Measurements from ENCODE around the gene OTULIN. TPM values are rescaled to one million over a fixed set of nuclear protein-coding genes. Genes with fewer than 3 reads are reported as not detected.

The OTULIN gene
- total and polyA plus RNA-seq, 4 donors = 8.6 to 44.4 (median 12.1) TPM

- H3K4me3 ChIP-seq (ENCODE audit: low read depth in 1 of 3, low read length in 3 of 3) = no peak overlapping the region
- DNase-seq (ENCODE audit: low spot score) = no peak
- WGBS = 83% methylated on average over 5 of the region's 5 CpGs
- no peaks in the 10 kb centered on the region for H3K27me3 ChIP-seq (ENCODE audit: control insufficient read depth in 4 of 4, insufficient read depth in 4 of 4, low read length in 3 of 4)
- TF ChIP-seq TAF1 (conservative IDR thresholded peaks at IDR 0.05) (no peak), YY1 (IDR thresholded peaks at IDR 0.05) (no peak), RXRA (IDR thresholded peaks at IDR 0.05) (no peak), HNF4G (IDR thresholded peaks at IDR 0.05) (no peak), ATF3 (IDR thresholded peaks at IDR 0.05) (no peak), RAD21 (IDR thresholded peaks at IDR 0.05) (no peak), SP1 (IDR thresholded peaks at IDR 0.05) (no peak), JUND (IDR thresholded peaks at IDR 0.05) (no peak), FOXA2 (IDR thresholded peaks at IDR 0.05) (no peak), ZBTB33 (IDR thresholded peaks at IDR 0.05) (no peak), GABPA (IDR thresholded peaks at IDR 0.05 in 1 of 2, conservative IDR thresholded peaks at IDR 0.05 in 1 of 2) (no peak), NR2F2 (IDR thresholded peaks at IDR 0.05) (no peak)
- peaks cover 11 to 34% (median 22%) of the 10 kb centered on the region in 4 donors for H3K36me3 ChIP-seq (ENCODE audit: control insufficient read depth in 4 of 4, insufficient read depth in 3 of 4, low read depth in 1 of 4, low read length in 3 of 4)
- peaks cover 1 to 25% (median 3%) of the 10 kb centered on the region in 4 donors for H3K4me1 ChIP-seq (ENCODE audit: control insufficient read depth in 4 of 4, insufficient read depth in 4 of 4, low read length in 3 of 4)
- H3K27ac ChIP-seq (ENCODE audit: low read depth in 1 of 2, low read length in 2 of 2) = no peak overlapping the region
- no peak overlapping the region for H3K9ac ChIP-seq (ENCODE audit: low read depth in 1 of 2, low read length in 2 of 2)
- no peaks in the 10 kb centered on the region for H3K9me3 ChIP-seq (ENCODE audit: control insufficient read depth in 4 of 4, low read length in 3 of 4)
Observed at GRCh38 chr5:14678773-14679334, 14.3 kb downstream of the OTULIN start.

GRCh38 chr5:14679595-14679994 lies 15.1 kb downstream of the OTULIN start:
- Histone ChIP-seq H3K9ac (ENCODE audit: low read depth in 1 of 2, low read length in 2 of 2) (no peak overlapping the region), H3K4me1 (ENCODE audit: control insufficient read depth in 4 of 4, insufficient read depth in 4 of 4, low read length in 3 of 4) (peaks cover 1 to 33% (median 11%) of the 10 kb centered on the region in 4 donors), H3K27ac (ENCODE audit: low read depth in 1 of 2, low read length in 2 of 2) (no peak overlapping the region), H3K9me3 (ENCODE audit: control insufficient read depth in 4 of 4, low read length in 3 of 4) (no peaks in the 10 kb centered on the region), H3K36me3 (ENCODE audit: control insufficient read depth in 4 of 4, insufficient read depth in 3 of 4, low read depth in 1 of 4, low read length in 3 of 4) (peaks cover 8 to 34% (median 23%) of the 10 kb centered on the region in 4 donors), H3K4me3 (ENCODE audit: low read depth in 1 of 3, low read length in 3 of 3) (no peak overlapping the region), H3K27me3 (ENCODE audit: control insufficient read depth in 4 of 4, insufficient read depth in 4 of 4, low read length in 3 of 4) (no peaks in the 10 kb centered on the region)
- 92% methylated on average over 1 of the region's 1 CpG for WGBS
- TF ChIP-seq REST (IDR thresholded peaks at IDR 0.05) (no peak), ZBTB33 (IDR thresholded peaks at IDR 0.05) (no peak), HNF4A (conservative IDR thresholded peaks at IDR 0.05) (no peak), YY1 (IDR thresholded peaks at IDR 0.05) (no peak), EGR1 (IDR thresholded peaks at IDR 0.05; ENCODE audit: low read depth in 2 of 2) (no peak), HNF4G (IDR thresholded peaks at IDR 0.05) (no peak), FOXA1 (IDR thresholded peaks at IDR 0.05) (no peak), FOXA2 (IDR thresholded peaks at IDR 0.05) (no peak)
- no peak for DNase-seq (ENCODE audit: low spot score)

Data from liver (tissue), 9 donors.